ENCODE measurements around the gene PAX5.
A peak's percentile ranks its signal among the peaks of the same experiment; 100 is the strongest.

The PAX5 gene

DNA sequence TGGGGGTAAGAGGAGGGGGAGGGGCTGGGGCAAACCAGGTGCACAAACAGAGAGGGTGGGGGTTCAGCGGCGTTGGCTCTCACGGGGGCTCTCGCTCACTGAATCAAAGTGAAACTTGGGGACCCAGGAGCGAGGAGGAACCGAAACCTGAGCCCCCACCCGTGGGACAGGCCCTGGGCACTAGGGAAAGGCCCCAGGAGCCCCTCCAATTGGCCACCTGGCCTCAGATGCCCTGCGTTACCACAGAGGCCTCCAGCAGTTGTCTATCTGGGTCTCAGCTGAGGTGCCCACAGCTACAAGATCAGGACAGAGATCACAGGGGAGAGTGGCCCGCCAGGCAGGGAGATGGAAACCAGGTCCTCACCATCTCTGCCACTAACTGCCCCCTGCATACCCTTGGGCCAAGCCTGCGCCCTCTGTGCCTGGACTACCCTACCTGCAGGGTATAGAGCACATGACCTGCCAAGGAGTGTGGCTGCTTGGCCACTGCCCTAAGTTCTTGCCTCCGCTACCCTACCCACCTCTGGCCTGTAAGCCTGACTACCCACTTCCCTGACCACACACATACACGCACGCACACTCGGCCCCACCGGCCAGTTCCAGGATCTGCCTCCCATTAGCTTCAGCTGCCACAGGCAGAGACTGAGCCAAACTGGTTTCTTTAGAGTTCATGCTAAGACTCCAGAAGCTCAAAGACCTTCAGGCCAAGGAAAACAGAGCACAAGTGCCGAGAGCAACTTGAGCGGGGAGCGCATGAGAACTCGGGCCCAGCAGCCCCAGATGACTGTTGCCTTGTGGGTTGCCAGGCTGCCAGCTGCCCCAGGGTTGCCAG lies 39.9 kb downstream of the PAX5 start:
- no peak overlapping the region for H3K4me3 ChIP-seq
- peak overlapping the region in 1 of 21 experiments; percentile 62 for H3K27ac ChIP-seq

DNA sequence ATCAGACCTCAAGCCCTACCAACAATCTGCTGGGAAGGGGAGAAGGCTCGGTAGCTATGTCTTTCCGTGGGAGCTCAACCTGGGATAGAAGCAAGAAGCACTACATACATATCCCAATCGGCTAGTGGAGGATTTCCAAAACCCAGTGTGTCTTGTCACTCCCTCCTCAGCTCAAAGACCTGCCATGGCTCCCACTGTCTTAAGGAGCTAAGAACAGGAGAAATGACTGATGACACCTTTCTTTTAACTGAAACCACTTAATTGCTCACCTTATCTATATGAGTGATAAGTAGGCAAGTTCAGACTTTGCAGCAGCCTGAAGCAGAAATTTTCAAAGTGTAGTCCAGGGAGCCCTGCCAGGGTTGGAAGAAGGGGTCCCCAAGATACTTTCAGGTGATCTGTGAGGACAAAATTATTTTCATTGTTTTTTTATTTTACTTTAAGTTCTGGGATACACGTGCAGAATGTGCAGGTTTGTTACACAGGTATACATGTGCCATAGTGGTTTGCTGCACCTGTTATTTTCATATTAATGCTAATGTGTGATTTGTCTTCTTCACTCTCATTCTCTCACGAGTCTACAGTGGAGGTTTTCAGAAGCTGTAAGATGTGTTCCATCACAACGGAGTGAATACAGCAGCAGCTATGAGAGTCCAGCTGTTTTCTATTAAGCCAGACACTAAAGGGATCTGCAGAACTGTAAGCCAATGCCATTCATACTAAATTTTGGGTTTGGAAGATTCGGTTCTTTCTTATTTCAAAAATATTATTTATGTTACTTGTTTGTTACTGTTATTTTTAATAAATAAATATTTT lies 41.4 kb downstream of the PAX5 start:
- no peak overlapping the region for H3K27ac ChIP-seq
- H3K4me3 ChIP-seq: no peak overlapping the region

DNA sequence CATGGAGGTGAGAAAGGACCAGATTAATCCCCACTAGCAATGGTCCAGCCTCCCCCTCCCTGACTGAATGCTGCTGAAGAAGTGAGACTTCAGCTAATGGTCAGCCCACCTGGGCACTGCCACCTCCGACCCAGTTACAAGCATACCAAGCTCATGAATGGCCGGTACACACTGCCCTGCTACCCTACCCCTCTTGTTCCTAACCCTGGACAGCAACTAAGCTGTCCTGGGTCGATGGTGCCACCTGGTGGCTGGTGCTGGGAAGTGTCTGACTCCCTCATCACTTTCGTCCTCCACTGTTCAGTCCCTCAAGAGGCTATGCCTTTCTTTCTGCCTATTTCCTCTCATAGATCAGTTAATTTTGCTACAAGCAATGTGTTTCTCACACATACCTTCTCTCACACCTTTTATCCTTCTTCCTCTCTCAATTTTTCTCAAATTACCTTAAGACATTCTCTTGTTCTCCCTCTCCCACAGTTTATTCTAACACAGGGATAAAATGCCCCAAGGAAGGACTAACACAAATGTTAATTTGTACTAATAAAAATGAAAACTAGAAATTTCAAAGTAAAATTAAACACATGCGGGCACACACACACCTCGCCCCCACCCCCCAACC lies 42.4 kb downstream of the PAX5 start:
- H3K27ac ChIP-seq: no peak overlapping the region
- no peak overlapping the region for H3K4me3 ChIP-seq

DNA sequence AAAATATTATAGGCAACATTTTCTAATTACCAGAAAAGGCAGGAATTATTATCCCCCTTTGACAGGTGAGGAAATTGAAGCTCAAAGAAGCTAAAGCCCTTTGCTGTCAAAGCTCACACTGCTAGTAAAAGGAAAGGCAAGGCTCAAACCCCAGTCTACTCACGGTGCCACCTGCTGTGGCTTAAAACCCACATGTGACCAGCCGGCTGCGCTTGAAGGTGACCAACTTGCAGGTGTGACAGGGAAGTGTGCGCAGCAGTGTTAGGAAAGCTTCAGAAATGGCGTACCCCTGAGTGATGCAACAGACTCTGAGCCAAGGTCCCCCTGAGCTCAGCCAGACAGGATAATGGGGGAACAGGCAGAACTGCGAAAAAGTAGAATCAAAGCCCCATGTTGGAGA lies 45.2 kb downstream of the PAX5 start:
- Histone ChIP-seq H3K27ac (no peak overlapping the region), H3K4me3 (no peak overlapping the region)

DNA sequence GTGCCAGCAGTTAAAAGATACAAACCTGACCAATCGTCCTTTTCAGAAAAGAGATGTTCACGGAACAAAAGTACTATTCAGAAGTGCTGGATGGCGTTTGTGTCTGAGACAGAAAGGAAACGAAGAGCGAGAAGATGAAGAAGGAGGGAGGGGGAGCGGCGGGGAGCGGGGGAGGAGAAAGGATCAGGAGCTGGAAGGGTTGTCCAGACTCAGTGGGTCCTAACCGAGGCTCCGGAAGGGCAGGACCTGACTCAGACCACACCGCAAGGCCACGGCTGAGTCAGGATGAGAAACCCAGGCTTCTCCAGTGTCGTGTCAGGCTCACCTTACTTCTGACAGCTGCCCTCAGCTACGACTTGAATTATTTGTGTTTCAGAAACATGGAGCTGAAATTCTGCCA lies 46.2 kb downstream of the PAX5 start:
- no peak overlapping the region for H3K4me3 ChIP-seq
- H3K27ac ChIP-seq: no peak overlapping the region

DNA sequence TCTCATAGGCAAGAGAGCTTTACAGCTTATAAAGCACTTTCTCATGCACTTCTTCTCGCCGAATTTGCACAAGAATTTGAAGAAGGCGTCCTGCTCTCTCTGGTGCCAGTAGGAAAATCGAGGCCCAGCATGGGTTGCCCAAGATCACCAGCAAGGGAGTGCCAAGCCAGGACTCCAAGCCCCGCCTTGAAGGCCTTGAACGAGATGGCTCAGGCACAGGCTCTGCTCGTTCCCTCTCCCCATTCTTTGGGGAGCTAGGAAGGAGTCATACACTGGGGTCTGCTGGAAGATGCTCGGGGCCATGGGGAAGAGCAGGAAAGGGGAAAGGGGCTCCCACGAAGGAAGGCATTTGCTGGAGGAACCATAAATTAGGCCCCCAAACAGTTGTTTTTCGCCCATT lies 46.7 kb downstream of the PAX5 start:
- H3K27ac ChIP-seq: no peak overlapping the region
- H3K4me3 ChIP-seq: no peak overlapping the region

DNA sequence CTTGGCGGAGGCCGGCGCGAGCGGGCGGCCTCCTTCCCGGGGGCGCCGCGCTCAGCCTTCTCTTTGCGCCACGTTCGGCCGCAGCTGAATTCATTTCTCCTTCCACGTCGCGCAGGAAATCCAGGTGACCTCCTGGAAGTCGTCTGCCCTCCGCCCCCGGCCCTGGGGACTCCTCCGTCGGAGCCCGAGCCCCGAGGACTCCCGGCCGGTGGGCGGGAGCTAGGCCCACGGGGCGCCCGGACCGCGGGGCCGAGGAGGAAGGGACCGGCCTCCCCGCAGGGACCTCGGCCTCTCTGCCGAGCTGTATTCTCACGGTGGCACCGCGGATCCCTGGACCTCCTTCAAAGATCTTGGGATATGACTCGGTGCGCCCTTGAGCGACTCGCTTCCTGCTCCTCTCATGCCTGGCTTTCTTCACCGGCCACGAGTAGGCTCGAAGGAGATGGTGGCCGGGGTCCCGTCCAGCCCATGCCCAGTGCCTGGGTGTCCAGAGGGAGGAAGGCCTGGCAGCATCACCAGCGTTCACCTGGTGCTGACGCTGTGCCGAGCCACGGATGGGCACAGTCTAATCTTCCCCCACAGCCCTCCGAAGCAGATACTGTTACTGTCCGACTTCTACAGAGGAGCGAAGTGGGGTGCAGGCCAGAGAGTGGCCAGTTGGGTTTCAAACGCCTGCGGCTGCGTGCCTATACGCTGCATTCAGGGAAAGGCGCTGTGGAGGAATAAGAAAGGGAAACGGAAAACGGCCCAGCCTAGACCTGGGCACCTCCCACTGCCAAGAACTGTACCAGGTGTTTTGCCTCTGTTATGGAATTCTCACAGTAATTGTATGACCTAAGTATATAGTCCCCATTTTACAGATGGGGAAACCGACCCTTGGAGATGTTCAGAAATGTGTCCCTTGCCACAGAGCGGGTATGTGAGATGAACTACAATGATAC lies 47.3 kb downstream of the PAX5 start:
- peak overlapping the region in 1 of 7 experiments; percentile 20 for H3K4me3 ChIP-seq
- no peak overlapping the region for H3K27ac ChIP-seq

DNA sequence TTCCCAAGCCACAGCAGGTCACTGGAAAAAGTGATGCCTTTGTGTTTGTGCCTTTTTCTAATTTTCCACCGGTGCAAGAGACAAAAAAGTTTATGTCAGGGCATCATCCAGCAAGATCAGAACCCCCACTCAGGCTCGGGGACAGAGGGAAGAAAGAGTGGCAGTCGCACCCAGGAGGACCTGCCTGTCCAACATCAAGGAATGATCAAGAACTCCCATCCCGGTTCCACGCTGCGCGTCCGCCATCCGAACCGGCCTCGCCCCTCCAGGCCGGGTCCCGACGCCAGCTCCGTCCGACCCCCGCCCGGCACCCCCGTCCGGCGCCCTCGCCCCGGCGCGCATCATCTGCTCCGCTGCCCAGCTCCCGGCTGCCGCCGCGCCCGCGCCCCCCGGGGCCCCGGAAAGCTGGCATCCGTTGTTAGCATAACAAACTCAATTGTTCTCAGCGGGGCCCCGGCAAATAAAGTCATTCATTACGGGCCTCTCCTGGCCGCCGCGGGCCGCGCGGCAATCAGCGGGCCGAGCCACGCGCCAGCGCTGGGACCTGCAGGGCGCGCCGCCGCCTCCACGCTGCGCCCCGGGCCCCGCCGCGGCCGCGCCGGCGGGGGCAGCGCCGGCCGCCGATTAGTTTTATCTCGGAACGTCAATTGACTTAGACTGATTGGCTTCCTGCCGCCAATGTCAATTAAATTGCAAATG lies 48.1 kb downstream of the PAX5 start:
- H3K4me3 ChIP-seq: peak overlapping the region in 1 of 7 experiments; percentile 20
- no peak overlapping the region for H3K27ac ChIP-seq

DNA sequence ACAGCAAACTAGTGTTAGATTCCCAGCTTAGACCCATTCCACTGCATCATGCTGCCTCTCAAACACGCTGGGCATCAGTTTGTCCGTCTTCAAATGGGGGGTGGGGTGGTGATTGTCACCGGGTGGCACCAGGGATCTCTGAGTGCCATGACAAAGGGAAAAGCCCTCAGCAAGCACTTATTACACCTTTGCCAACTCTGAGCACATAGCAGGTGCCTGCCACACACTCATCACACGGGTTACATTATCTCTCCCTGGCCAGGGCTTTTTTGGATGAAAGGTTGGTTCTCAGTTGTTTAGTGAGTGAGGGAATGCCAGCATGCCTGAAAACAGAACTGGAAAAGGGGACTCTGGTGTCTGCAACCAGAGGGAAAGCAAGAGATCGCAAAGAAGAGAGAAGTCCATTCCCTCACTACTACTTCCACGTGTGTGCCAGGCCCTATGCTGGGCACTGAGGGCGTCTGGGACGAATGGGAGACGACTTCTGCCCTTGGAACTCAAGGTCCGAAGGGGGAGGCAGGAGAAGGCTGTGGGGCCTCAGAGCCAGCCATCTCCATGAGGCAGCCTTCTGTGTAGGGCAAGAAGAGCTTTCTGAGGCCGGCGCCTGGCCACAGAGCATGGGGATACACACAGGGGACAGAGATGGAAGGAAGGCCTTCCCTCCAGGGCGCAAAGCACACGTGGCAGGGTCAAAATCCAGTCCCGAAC lies 48.9 kb downstream of the PAX5 start:
- Histone ChIP-seq H3K27ac (no peak overlapping the region), H3K4me3 (no peak overlapping the region)

DNA sequence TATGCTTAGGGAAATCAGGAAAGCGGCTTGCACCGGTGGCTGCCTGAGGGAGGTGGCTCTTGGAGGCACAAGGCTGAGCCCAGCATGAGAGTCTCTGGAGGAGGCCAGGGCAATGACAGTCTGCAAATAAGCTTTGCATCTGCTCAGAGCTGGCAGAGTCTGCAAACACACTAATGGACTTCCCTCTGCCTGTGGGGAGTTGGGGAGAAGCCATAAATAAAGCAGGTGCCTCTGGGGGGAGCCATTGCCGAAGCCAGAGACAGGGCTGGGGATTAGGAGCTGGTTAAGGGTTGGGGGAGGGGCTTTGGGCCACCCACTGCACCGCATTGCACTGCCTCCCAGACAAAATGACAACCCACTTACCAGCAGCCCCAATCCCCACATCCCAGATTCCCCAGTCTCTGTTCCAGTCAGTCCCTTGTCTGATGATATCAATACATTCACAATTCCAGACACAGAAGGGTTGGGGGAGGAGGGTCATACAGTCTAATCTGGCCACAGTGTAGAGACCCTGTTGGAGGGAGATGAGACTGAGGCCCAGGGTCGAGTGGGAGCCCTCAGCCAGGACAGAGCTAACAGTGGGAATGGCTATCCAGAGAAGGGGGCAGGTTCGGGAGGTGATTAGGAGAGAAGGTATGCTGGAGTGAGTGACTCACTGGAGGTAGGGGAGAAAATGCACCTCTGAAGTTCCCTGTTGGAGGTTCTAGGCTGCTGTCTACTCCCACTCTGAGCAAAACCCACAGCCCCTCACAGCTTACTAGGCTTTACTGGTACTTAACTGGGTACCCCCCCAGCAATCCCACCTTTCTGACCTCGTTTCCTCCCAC lies 53.7 kb downstream of the PAX5 start:
- Histone ChIP-seq H3K4me3 (no peak overlapping the region), H3K27ac (no peak overlapping the region)

DNA sequence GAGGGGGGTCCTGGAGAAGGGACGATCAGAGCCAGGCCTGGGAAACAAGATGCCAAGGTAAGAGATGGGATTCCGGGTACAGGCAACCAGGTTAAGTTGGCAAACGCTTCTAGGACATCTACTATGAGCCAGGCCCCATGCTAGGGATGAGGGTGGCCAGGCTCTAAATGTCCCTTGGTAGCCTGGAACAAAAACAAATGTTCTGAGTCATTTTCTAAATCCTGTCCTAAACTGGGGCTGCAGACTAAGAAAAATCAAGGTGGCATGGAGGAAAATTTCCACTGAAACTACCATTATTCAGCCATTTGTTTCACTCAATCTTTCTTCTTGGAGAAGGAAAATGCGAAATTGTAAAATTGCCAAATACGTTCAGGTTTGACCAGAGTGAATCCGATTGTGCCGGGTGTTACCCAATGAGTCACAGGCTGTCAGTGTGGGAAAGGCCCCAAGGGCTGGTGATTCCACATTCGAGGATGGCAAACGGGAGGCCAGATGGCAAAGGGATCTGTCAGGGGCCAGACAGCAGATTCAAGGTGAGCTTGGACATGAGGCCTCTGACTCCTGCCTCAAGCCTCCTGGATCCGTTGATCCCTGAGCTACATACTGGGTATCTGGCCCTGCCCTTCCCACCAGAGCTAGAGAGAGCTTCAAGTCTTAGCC lies 57.6 kb downstream of the PAX5 start:
- no peak overlapping the region for H3K4me3 ChIP-seq
- H3K27ac ChIP-seq: peak overlapping the region in 1 of 21 experiments; percentile 18

DNA sequence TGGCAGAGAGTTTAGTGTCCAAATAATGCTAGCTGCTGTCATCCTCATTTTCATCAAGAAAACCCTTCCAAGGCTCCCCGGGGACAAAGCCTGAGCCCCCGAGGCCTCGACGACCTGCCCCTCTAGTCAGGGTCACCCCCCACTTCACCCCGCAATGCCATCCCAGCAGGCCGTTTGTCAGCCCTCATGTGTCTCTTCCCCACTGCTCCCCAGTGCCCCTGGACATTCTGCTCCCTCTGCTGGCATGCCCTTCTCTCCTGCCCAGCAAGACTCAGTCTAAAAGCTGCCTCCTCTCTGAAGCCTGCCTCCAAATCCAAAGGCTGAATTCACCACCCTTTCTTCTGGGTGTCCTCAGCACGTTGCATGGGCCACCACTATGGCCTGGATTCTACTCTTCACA lies 59.3 kb downstream of the PAX5 start:
- Histone ChIP-seq H3K4me3 (no peak overlapping the region), H3K27ac (no peak overlapping the region)

DNA sequence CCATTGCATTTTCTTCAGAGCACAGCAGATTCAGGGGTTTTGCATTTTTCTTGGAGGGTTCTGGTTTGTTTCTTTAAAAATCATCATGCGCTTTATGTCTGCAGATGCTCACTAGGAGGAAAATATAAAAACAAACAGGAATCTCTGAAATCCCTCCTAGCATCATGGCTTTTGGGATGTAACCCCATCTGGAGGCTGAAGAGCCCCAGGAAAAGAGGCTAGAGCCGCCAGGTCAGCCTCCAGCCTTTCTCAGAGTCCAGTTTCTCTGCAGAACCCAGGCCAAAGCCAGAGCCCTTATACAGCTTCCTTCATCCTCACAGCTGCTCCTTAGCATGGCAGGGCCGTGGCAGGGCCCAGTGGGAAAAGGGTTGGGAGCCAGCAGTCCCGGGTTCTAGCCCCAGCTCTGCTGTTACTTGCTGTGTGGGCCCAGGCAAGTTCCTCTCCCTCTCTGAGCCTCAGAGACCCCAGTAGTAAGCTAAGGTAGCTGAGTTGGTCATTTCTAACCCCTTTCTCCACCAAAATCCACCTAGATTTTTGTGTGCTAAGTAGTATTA lies 62.1 kb downstream of the PAX5 start:
- H3K4me3 ChIP-seq: no peak overlapping the region
- H3K27ac ChIP-seq: no peak overlapping the region

DNA sequence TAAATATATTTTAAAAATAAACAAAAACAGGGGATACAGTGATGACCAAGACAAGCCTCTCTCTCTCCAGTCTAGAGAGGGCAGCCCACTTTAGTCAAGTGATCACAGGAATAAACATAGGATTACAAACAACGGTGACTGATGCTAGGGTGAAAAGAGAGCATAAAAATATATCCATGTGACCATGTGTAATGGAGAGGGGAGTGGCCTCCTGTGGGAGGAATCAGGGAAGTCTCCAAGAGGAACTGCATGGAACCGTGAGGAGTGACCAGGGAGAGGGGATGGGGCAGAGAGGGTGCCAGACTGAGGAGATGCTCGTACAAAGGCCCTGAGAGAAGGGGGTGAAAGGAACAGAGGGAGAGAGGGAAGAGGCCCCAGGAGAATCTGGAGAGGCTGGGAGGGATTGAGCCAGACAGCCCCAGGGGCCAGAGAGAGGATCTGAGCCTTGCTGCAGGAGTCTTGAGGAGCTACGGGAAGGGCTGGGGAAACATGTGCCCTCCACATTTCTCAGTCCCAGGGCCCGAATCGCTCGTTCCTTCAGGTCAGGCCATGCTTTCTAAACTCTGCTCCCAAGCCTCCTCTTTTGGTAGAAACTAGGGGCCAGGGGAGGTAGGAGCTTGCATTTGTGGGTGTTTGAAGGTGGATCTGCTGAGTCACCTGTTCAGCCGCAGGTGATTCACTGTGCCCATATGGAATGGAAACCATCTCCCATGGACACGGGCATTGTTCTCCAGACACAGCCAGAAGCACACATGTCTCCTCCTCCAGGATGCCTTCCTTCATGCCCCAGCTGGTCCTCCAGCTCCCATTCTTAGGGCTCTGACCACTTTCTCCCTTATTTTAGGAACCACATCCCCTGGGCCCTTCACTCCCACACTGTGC lies 63.8 kb downstream of the PAX5 start:
- Histone ChIP-seq H3K27ac (no peak overlapping the region), H3K4me3 (no peak overlapping the region)

DNA sequence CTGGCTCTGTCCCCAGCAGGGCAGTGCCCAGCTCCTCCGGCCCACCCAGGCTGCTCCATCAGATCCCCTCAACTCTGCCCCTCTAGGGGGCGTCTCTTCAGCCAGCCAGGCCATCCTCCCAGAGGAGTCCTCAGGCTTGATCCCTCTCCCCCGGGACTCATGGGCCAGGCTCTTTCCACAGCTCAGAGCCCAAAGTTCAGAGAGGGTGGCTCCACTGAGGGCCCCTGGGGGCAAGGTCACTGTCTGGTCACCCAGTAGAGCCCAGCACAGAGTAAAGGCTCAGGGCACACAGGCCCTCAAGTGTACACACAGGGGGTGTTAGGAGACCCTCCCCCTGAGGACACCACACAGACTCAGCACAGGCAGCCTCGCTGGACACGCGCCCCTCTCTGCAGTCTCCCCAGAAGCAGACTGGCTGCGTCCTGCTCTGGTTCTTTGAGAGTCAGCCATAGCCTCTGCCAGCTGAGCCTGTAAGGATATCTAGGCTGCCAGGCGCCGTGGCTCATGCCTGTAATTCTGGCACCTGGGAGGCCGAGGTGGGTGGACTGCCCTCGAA lies 64.8 kb downstream of the PAX5 start:
- no peak overlapping the region for H3K27ac ChIP-seq
- no peak overlapping the region for H3K4me3 ChIP-seq
